Right lobe of liver (tissue), 6 donors: ENCODE data around the gene CCL8. TPM values are rescaled to one million over a fixed set of nuclear protein-coding genes. Genes with fewer than 3 reads are reported as not detected.

Source experiments
- ATAC-seq, 4 donors: fragments of 200-7000 bp; cut with Tn5 transposase; one replicate each; pipeline ENCODE4 v1.9.1; 2020; ENCODE audit warnings: mild to moderate bottlenecking in 4 of 4, moderate library complexity in 4 of 4
- DNase-seq, 3 donors: peaks; one replicate each; pipeline ENCODE4 v3.0.0-alpha.2; 2020
- H3K27ac ChIP-seq, 3 donors: fragments of 200-600 bp; one replicate each; pipeline ENCODE4 v1.8.0; 2022
- H3K27me3 ChIP-seq, 2 donors: fragments of 200-600 bp; one replicate each; pipeline ENCODE4 v1.8.0; 2022
- H3K36me3 ChIP-seq, 4 donors: fragments of 200-600 bp; sonication (generic) in 1 of 4; one replicate each; pipeline versions ENCODE4 v1.5.1 to v1.8.0; 2017 to 2022; ENCODE audit warnings: control low read depth in 1 of 4
- H3K4me1 ChIP-seq, 4 donors: fragments of 200-600 bp; sonication (generic) in 1 of 4; one replicate each; pipeline versions ENCODE4 v1.5.1 to v1.8.0; 2017 to 2022; ENCODE audit warnings: control low read depth in 1 of 4
- H3K4me3 ChIP-seq, 3 donors: fragments of 200-600 bp; one replicate each; pipeline ENCODE4 v1.8.0; 2022
- H3K9me3 ChIP-seq, 4 donors: fragments of 200-600 bp; sonication (generic) in 1 of 4; one replicate each; pipeline versions ENCODE4 v1.5.1 to v1.8.0; 2017 to 2022; ENCODE audit warnings: control low read depth in 1 of 4
- CTCF ChIP-seq, 4 donors: fragments of 200-600 bp in 3 of 4; fragments of 450-650 bp in 1 of 4; IDR thresholded peaks; one replicate each; pipeline versions ENCODE4 v1.5.1 to v1.8.0; 2016 to 2022; ENCODE audit warnings: antibody characterized with exemption in 4 of 4, mild to moderate bottlenecking in 2 of 4
- POLR2A ChIP-seq: fragments of 450-650 bp; IDR thresholded peaks from one replicate; pipeline ENCODE4 v1.6.1; 2017; ENCODE audit warnings: antibody characterized with exemption, mild to moderate bottlenecking
- WGBS: methylation state at CpG from one replicate; pipeline ENCODE4 v1.1.6; 2018; ENCODE audit warnings: low coverage, low lambda C conversion rate; ENCODE audit not compliant: insufficient coverage; ENCODE audit errors: missing lambda C conversion rate; 5-methylcytosine and 5-hydroxymethylcytosine counted together
- intact Hi-C, 2 donors: fragments of 100-400 bp; cut with DNase I; formaldehyde crosslinking; loops; one replicate each; pipeline versions ENCODE4 v1.11.2 to v1.14.1; 2022
- total RNA-seq, 6 experiments: library from RNA; depleted of rRNA in 2 of 6; stranded (reverse); fragments of >200 nt in 2 of 6; fragmentation: NEBNext Ultra II Directional in 3 of 6; extraction: Animal tissue kit (Norgen Biotek cat#: 25700) in 3 of 6; gene quantifications; one replicate each; pipeline versions ENCODE4 v1.1.0 to v1.2.4, GENCODE V29; 2016 to 2023
- donor health status: DM: no; HTN: yes; CAD: no.
- donor health status: DM: no; HTN: no; CAD: no.
- donor health status: DM: no; HTN: no; CAD: no.
- donor health status: DM: no; HTN: yes; CAD: no.
- donor health status: DM: no; HTN: yes; CAD: no.

The CCL8 gene
- total RNA-seq, 6 experiments from 2014 or later: 0.69 TPM; not detected in 5

- H3K9me3 ChIP-seq: no peaks in the 10 kb centered on the region
- intact Hi-C loops: no loop called here
Observed at GRCh38 chr17:34354637-34355036, 35.4 kb downstream of the CCL8 start.

GRCh38 chr17:34356194-34356593 lies 37.0 kb downstream of the CCL8 start, which contains the start of gene CCL13:
TSS of gene CCL13 (plus strand) at chr17:34356480. CDS start at chr17:34356527, 47 bp downstream.
- WGBS: 88% methylated on average over 4 of the region's 5 CpGs

More at GRCh38 chr17:34354637-34355036, 35.4 kb downstream of the CCL8 start:
- no peaks in the 10 kb centered on the region for H3K4me1 ChIP-seq
- no peaks in the 10 kb centered on the region for H3K36me3 ChIP-seq
- TF ChIP-seq CTCF (IDR thresholded peaks at IDR 0.05) (no peak), POLR2A (no peak)
- DNase-seq (no peak), ATAC-seq (no peak)
- no peak overlapping the region for H3K4me3 ChIP-seq
- H3K27me3 ChIP-seq: no peaks in the 10 kb centered on the region
- no peak overlapping the region for H3K27ac ChIP-seq

GRCh38 chr17:34357398-34357797 lies 38.2 kb downstream of the CCL8 start:
- DNase-seq: no peak
- intact Hi-C loops: no loop called here
- H3K36me3 ChIP-seq: no peaks in the 10 kb centered on the region
- no peaks in the 10 kb centered on the region for H3K9me3 ChIP-seq
- H3K4me3 ChIP-seq: no peak overlapping the region
- H3K27me3 ChIP-seq: no peaks in the 10 kb centered on the region
- WGBS: 45% methylated on average over 2 of the region's 2 CpGs
- H3K27ac ChIP-seq: no peak overlapping the region
- no peak for ATAC-seq
- no peak for TF ChIP-seq CTCF (IDR thresholded peaks at IDR 0.05)
- TF ChIP-seq POLR2A: no peak
- H3K4me1 ChIP-seq: no peaks in the 10 kb centered on the region

More at GRCh38 chr17:34356194-34356593, 37.0 kb downstream of the CCL8 start, which contains the start of gene CCL13:
- Histone ChIP-seq H3K36me3 (no peaks in the 10 kb centered on the region), H3K27ac (no peak within 1 kb of the TSS), H3K9me3 (no peaks in the 10 kb centered on the region), H3K4me1 (no peaks in the 10 kb centered on the region), H3K4me3 (no peak within 1 kb of the TSS), H3K27me3 (no peaks in the 10 kb centered on the region)
- ATAC-seq (peak in 1 of 4 donors; percentile 27), DNase-seq (no peak)
- intact Hi-C loops: no loop called here
- TF ChIP-seq POLR2A: no peak
- no peak for TF ChIP-seq CTCF (IDR thresholded peaks at IDR 0.05)

GRCh38 chr17:34358631-34359030 lies 39.4 kb downstream of the CCL8 start:
- Histone ChIP-seq H3K9me3 (no peaks in the 10 kb centered on the region), H3K27me3 (no peaks in the 10 kb centered on the region), H3K27ac (no peak overlapping the region), H3K36me3 (no peaks in the 10 kb centered on the region), H3K4me1 (no peaks in the 10 kb centered on the region), H3K4me3 (no peak overlapping the region)
- WGBS: 96% methylated on average over 3 of the region's 3 CpGs
- DNase-seq (no peak), ATAC-seq (no peak)
- TF ChIP-seq POLR2A (no peak), CTCF (IDR thresholded peaks at IDR 0.05) (no peak)
- intact Hi-C loops: no loop called here
